ENCODE measurements around the gene KBTBD13. TPM values are rescaled to one million over a fixed set of nuclear protein-coding genes. Genes with fewer than 3 reads are reported as not detected.

The KBTBD13 gene
- total and polyA plus RNA-seq, 5 donors = 2.8 to 8.9 (median 6.9) TPM

DNA sequence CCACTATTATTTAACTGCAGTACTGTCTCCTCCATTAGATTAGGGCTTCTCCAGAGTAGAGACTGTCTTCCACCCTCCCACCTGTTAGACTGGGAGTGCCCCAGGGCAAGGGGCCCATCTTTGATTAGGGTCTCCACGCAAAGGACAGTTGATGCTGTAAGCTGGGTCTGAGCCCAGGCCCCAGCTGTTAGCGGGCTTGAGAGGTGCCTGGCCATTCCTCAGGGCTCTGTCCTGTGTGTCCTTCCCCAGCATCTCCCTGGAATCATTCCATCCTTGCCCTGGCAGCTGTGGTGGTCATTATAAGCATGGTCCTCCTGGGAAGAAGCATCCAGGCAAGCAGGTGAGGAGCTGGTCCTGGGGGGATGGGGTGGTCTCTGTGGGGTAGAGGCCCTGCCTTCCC lies 25.3 kb upstream of the KBTBD13 start:
- DNase-seq (no peak), ATAC-seq (no peak)
- Histone ChIP-seq H3K9me3 (ENCODE audit: control insufficient read depth, low read length) (no peaks in the 10 kb centered on the region), H3K4me3 (ENCODE audit: low read length) (no peak overlapping the region), H3K4me1 (ENCODE audit: control insufficient read depth, insufficient read depth, low read length) (peaks cover 18% of the 10 kb centered on the region), H3K27ac (ENCODE audit: low read length) (no peak overlapping the region), H3K27me3 (ENCODE audit: control insufficient read depth, insufficient read depth) (no peaks in the 10 kb centered on the region)
- WGBS = 65% methylated on average over 2 of the region's 2 CpGs
- intact Hi-C loops (cut with DNase I) = loop anchor here in 3 of 4 donors (5.0 kb wide), 2 partner anchors 36 to 46 kb away; no protein-coding TSS in a partner anchor

DNA sequence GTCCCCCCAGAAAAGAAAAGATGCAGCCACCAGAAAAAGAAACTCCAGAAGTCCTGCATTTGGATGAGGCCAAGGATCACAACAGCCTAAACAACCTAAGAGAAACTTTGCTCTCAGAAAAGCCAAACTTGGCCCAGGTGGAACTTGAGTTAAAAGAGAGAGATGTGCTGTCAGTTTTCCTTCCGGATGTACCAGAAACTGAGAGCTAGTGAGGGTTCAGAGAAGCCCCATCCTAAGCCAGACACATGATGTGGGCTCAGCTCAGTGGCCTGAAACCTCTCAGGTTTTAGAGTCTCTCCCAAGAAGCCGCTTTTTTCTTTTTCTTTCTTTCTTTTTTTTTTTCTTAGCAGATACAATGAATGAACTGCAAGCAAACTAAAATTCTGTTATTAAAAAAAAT lies 23.6 kb upstream of the KBTBD13 start:
- peaks cover 18% of the 10 kb centered on the region for H3K4me1 ChIP-seq (ENCODE audit: control insufficient read depth, insufficient read depth, low read length)
- 79% methylated on average over 2 of the region's 2 CpGs for WGBS
- intact Hi-C loops (cut with DNase I) = loop anchor here in 3 of 4 donors (5.0 kb wide), 2 partner anchors 34 to 44 kb away; no protein-coding TSS in a partner anchor
- no peaks in the 10 kb centered on the region for H3K27me3 ChIP-seq (ENCODE audit: control insufficient read depth, insufficient read depth)
- DNase-seq (no peak), ATAC-seq (no peak)
- H3K27ac ChIP-seq (ENCODE audit: low read length) = no peak overlapping the region
- no peak overlapping the region for H3K4me3 ChIP-seq (ENCODE audit: low read length)
- no peaks in the 10 kb centered on the region for H3K9me3 ChIP-seq (ENCODE audit: control insufficient read depth, low read length)

DNA sequence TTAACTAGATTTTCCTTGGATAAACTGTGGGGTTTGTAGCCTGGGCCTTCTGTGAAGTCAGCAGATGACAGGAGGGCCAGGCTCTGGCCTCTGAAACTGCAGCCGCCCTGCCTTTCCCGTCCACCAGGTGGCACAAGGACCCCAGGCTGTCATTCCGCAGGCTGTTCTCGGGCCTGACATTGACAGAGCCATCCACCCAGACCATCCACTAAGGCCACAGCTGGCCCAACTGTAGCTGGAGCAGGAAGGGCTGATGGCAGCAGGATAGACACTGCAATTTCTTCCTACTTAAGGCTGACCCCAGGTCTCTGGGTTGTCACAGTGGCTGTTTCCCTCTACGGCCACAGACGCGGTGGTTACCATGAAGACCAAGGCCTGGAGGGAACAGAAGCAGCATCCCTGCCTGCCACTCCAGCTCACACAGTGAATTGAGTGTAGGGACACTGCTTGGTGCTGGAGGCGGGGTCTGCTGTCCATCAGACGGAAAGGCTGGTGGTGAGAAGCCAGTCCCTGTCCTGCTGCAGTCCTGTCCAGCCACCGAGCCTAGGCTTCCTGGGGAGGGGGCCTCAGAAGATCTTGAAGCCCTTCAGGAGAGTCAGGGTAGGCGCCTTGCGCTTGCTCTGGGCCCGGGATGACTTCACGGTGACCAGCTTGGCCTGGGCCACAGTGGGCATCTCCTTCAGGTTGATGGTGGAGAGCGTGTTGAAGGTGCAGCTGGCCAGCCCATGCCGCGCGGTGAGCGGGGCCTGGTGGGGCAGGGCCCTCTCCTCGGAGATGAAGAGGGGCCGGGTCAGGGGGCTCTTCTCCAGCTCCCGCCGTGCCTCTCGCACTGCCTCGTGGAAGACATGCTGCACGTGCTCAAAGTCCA lies 22.0 kb upstream of the KBTBD13 start:
- H3K4me3 ChIP-seq (ENCODE audit: low read length) = no peak overlapping the region
- no peaks in the 10 kb centered on the region for H3K9me3 ChIP-seq (ENCODE audit: control insufficient read depth, low read length)
- WGBS = 66% methylated on average over 26 of the region's 26 CpGs
- peaks cover 21% of the 10 kb centered on the region for H3K4me1 ChIP-seq (ENCODE audit: control insufficient read depth, insufficient read depth, low read length)
- DNase-seq (peak; percentile 77 to 90 (median 90)), ATAC-seq (peak; percentile 75 to 78)
- H3K27ac ChIP-seq (ENCODE audit: low read length) = peak overlapping the region; percentile 83
- no peaks in the 10 kb centered on the region for H3K27me3 ChIP-seq (ENCODE audit: control insufficient read depth, insufficient read depth)
- intact Hi-C loops (cut with DNase I) = loop anchor here (2.0 to 5.0 kb wide), 3 partner anchors 33 to 46 kb away; no protein-coding TSS in a partner anchor

DNA sequence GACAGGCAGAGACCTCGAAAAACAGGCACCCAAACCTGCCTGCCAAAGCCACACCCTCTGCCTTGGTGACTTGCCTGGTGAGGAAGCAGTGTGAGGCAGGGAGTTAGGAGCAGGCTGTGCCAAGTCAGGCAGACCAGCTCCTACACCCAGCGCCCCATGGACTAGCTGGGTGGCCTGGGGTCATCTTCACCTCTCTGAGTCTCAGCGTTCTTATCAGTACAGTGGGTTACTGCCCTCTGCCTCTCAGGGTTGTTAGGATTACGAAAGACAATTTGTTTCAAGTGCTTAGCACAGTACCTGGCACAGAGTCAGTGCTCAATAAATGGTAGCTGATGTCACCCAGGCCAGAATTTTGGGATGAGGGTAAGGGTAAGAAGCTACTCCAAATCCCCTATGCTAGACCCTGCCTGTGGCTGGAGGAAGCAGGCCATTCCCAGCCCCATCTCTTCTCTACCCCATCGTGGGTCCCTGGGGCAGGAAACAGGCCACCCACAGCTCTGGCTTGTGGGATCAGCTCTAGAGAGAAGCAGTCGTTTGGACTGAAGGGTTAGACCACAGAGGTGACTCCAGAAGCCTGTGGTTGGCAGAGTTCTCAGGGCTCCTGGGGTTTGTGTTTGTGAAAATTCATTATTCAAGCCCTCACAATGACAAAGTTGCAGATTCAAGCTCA lies 21.2 kb upstream of the KBTBD13 start:
- H3K9me3 ChIP-seq (ENCODE audit: control insufficient read depth, low read length) = no peaks in the 10 kb centered on the region
- H3K27ac ChIP-seq (ENCODE audit: low read length) = peak overlapping the region; percentile 83
- H3K27me3 ChIP-seq (ENCODE audit: control insufficient read depth, insufficient read depth) = no peaks in the 10 kb centered on the region
- H3K4me3 ChIP-seq (ENCODE audit: low read length) = no peak overlapping the region
- 36% methylated on average over 6 of the region's 6 CpGs for WGBS
- DNase-seq (peak in 2 of 3 donors; percentile 68 to 77), ATAC-seq (peak; percentile 61 to 71)
- intact Hi-C loops (cut with DNase I) = loop anchor here in 1 of 4 donors (2.0 kb wide), 1 partner anchor 45 kb away; no protein-coding TSS in a partner anchor
- peaks cover 20% of the 10 kb centered on the region for H3K4me1 ChIP-seq (ENCODE audit: control insufficient read depth, insufficient read depth, low read length)

DNA sequence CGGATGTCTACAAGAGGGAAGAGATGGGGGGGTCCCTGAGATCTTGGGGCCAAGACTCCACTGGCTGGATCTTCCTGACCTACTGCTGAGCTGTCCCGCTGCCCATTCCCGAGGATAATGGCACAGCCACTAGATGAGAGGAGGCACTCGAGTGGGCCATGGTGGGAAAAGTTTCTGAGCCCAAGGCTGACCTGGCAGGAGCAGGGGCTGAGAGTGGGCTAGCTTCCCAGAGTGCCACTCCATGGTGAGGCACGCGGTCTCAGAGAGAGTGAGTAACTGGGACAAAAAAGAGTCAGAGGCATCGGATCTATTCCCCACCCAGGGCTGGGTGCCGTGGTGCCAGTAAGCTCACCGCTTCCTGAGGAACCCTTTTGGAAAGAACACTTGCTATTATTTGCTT lies 20.4 kb upstream of the KBTBD13 start:
- 78% methylated on average over 9 of the region's 9 CpGs for WGBS
- H3K27me3 ChIP-seq (ENCODE audit: control insufficient read depth, insufficient read depth) = no peaks in the 10 kb centered on the region
- intact Hi-C loops (cut with DNase I) = no loop called here
- H3K9me3 ChIP-seq (ENCODE audit: control insufficient read depth, low read length) = no peaks in the 10 kb centered on the region
- no peak for ATAC-seq
- no peak overlapping the region for H3K4me3 ChIP-seq (ENCODE audit: low read length)
- DNase-seq = no peak
- H3K4me1 ChIP-seq (ENCODE audit: control insufficient read depth, insufficient read depth, low read length) = peaks cover 26% of the 10 kb centered on the region
- peak overlapping the region; percentile 83 for H3K27ac ChIP-seq (ENCODE audit: low read length)

DNA sequence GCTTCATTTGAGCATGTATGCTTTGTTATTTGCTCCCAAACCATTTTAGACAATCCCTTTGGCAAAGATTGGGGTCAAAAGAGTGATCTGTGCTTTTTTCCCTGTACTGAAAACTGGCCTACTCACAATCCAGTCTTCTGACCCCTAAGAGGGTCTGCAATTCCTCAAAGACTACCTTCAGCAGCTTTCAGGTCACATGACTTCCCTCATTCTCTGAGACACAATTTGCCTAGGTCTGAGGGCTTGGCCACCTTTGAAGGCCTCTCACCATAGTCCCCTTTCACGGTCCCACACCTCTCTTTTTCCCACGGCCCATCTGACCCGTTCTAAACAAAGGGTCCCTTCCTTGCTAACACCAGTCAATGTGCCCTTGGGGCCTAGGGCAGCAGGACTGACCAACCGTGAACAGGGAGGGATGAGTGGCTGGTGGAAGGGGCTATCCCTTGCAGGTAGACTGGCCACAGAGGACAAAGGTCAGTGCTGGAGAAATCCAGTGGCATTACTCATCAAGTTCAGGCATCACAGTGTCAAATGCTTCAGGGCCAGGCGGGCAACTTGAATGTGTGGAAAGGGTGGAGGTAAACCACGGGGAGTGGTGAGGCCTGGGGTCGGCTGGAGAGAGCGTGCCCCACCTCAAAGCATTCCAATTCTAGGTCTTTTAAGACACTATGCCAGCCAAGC lies 19.5 kb upstream of the KBTBD13 start:
- H3K27me3 ChIP-seq (ENCODE audit: control insufficient read depth, insufficient read depth) = no peaks in the 10 kb centered on the region
- WGBS = 82% methylated on average over 8 of the region's 8 CpGs
- H3K4me1 ChIP-seq (ENCODE audit: control insufficient read depth, insufficient read depth, low read length) = peaks cover 28% of the 10 kb centered on the region
- ATAC-seq (no peak), DNase-seq (no peak)
- H3K9me3 ChIP-seq (ENCODE audit: control insufficient read depth, low read length) = no peaks in the 10 kb centered on the region
- peak overlapping the region; percentile 16 for H3K27ac ChIP-seq (ENCODE audit: low read length)
- H3K4me3 ChIP-seq (ENCODE audit: low read length) = no peak overlapping the region
- intact Hi-C loops (cut with DNase I) = no loop called here

DNA sequence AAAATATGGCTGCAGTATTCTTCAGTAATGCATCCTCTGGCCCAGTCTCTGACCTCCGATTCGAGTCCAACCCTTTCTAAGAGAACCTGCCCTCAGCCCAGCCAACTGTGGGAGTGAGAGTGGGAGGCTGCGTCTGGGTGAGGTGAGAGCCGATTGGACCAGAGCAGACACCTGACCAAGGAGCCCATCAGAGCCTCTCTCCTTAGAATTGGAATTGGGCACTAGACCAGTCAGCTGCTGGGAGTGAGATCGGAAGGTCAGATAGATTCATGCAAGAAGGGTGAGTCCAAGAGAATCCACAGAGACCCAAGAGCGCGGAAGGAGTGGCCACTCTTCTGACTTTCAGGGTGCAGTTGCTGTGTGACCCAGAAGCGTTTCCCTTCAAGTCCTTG lies 19.0 kb upstream of the KBTBD13 start:
- no peak overlapping the region for H3K27ac ChIP-seq (ENCODE audit: low read length)
- ATAC-seq (no peak), DNase-seq (no peak)
- no peak overlapping the region for H3K4me3 ChIP-seq (ENCODE audit: low read length)
- H3K4me1 ChIP-seq (ENCODE audit: control insufficient read depth, insufficient read depth, low read length) = peaks cover 31% of the 10 kb centered on the region
- no peaks in the 10 kb centered on the region for H3K9me3 ChIP-seq (ENCODE audit: control insufficient read depth, low read length)
- WGBS = 84% methylated on average over 8 of the region's 8 CpGs
- intact Hi-C loops (cut with DNase I) = no loop called here
- no peaks in the 10 kb centered on the region for H3K27me3 ChIP-seq (ENCODE audit: control insufficient read depth, insufficient read depth)

DNA sequence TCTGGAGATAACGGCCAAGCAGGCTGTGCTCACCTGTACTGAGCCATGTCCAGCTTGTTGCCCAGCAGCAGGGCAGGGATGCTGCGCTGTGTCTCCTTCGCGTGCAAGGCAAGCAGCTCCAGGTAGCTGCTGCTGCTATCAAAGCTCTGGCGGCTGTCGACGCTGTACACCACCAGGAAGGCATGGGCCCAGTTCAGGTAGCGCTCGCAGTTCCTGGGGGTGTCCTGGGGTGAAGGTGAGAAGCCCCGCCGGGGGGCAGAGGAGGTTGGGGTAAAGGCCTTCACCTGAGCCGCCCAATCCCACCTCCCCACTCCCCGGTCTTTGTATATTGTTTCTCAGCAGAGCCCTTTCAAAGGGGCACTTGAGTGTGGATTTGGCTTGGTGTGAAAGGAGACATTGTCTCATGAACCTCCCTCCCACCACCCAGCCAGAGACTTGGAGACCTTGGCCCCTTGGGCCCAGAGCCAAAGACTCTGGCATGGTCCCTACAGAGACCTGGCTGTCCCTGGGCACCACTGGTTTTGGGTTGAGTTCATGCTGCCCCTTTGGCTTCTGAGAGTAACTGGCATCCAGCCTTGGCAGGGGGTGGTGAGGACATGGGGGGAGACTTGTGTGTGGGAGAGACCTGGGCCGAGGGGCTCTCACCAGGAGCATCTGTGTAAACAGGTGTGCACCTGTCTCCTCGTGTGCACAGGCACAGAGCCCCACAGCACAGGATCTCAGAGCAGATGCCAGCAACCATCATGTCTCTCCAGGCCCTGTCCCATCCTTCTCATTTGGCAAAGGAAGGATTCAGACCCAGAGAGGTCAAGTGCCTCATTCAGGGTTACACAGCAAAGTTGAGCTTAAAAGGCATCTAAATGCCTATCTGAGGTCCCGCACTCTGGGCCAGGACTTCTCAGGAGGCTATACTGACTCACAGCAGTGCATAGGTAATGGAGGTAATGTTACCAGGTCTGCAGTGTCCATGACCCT lies 17.9 kb upstream of the KBTBD13 start:
- peaks cover 38% of the 10 kb centered on the region for H3K4me1 ChIP-seq (ENCODE audit: control insufficient read depth, insufficient read depth, low read length)
- no peaks in the 10 kb centered on the region for H3K27me3 ChIP-seq (ENCODE audit: control insufficient read depth, insufficient read depth)
- ATAC-seq = no peak
- no peak overlapping the region for H3K27ac ChIP-seq (ENCODE audit: low read length)
- no peak for DNase-seq
- intact Hi-C loops (cut with DNase I) = no loop called here
- H3K4me3 ChIP-seq (ENCODE audit: low read length) = no peak overlapping the region
- 87% methylated on average over 16 of the region's 16 CpGs for WGBS
- no peaks in the 10 kb centered on the region for H3K9me3 ChIP-seq (ENCODE audit: control insufficient read depth, low read length)

DNA sequence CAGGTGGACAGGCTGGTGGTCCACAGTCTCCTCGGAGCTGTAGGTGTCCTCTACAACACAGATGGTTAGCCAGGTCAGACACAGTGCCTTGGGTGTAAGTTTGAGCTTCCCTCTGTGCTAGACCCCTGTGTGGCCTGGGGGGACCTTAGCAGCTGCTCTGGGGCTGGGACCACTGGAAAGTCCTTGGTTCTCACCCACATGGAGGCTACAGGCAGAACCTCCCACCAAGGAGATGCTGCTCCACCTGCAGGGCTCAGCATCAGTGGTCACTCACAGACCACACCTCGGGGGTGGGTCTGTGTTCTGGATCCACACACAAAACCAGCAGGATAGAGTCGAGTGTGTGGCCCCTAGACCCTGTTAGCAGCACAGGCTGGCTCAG lies 17.2 kb upstream of the KBTBD13 start:
- no peaks in the 10 kb centered on the region for H3K9me3 ChIP-seq (ENCODE audit: control insufficient read depth, low read length)
- 80% methylated on average over 3 of the region's 3 CpGs for WGBS
- intact Hi-C loops (cut with DNase I) = no loop called here
- no peak for ATAC-seq
- peak overlapping the region; percentile 79 for H3K27ac ChIP-seq (ENCODE audit: low read length)
- no peak for DNase-seq
- H3K4me3 ChIP-seq (ENCODE audit: low read length) = no peak overlapping the region
- no peaks in the 10 kb centered on the region for H3K27me3 ChIP-seq (ENCODE audit: control insufficient read depth, insufficient read depth)
- H3K4me1 ChIP-seq (ENCODE audit: control insufficient read depth, insufficient read depth, low read length) = peaks cover 38% of the 10 kb centered on the region

DNA sequence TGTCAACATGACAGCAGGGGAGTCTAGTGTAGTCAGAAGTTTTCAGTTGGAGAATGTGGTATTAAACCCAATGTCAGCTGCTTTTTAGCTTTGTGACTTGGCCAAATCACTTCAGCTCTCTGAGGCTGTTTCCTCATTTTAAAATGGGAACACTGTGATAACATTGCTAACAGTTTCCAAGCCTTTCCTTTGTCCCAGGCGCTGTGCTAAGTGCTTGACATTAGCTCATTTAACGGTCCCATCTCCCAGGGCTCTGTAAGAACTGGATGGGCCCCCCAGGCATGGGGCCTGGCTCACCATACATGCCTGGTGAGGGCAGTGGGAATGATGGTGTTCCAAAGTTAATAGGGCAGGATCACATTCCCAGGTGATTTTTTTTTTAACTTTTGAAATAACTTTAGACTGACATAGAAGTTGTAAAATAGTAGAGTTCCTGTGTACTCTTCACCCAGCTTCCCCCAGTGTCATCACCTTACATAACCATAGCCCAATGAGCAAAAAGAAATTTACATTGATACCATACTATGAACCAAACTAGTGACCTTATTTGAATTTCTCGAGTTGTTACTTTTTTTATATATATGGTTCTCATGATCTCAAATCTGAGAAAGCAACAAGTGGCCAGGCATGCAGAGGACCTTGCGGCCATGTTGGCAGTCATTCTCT lies 16.5 kb upstream of the KBTBD13 start:
- WGBS = 49% methylated on average over 4 of the region's 4 CpGs
- H3K4me1 ChIP-seq (ENCODE audit: control insufficient read depth, insufficient read depth, low read length) = peaks cover 32% of the 10 kb centered on the region
- DNase-seq (peak in 1 of 3 donors; percentile 73), ATAC-seq (peak; percentile 55 to 66)
- no peak overlapping the region for H3K4me3 ChIP-seq (ENCODE audit: low read length)
- no peaks in the 10 kb centered on the region for H3K27me3 ChIP-seq (ENCODE audit: control insufficient read depth, insufficient read depth)
- peak overlapping the region; percentile 79 for H3K27ac ChIP-seq (ENCODE audit: low read length)
- no peaks in the 10 kb centered on the region for H3K9me3 ChIP-seq (ENCODE audit: control insufficient read depth, low read length)
- intact Hi-C loops (cut with DNase I) = no loop called here
